Immature natural killer cell (primary cell): ENCODE results near the gene RGS10. TPM values are rescaled to one million over a fixed set of nuclear protein-coding genes. Genes with fewer than 3 reads are reported as not detected.

Experiments
- polyA plus RNA-seq, 3 donors: library from polyadenylated mRNA; unstranded; fragments of 300-500 nt; fragmentation: Illumina TruSeq; gene quantifications; one replicate each; pipeline ENCODE4 v1.2.3, GENCODE V29; 2021

The RGS10 gene
- polyA plus RNA-seq, 3 donors from 2014 or later, result 11.8 to 48.4 (median 40.7) TPM

Other genes starting within 250 kb of the RGS10 start
- 10 to 100 TPM in 2 of 3 donors, 1 to 10 TPM in 1; 5.5 to 14.2 (median 10.9) TPM for gene TIAL1, start 54.2 kb upstream of the RGS10 start, polyA plus RNA-seq
- gene BAG3, start 108.7 kb upstream of the RGS10 start, polyA plus RNA-seq, result 1 to 10 TPM in 2 of 3 donors, under 1 TPM in 1; 0.57 to 3.1 (median 2.2) TPM
- gene INPP5F, start 183.3 kb upstream of the RGS10 start, polyA plus RNA-seq, result 1 to 10 TPM; 6.7 to 8.0 (median 6.8) TPM